ENCODE measurements around the gene SYNE1. TPM values are rescaled to one million over a fixed set of nuclear protein-coding genes. Genes with fewer than 3 reads are reported as not detected.
"Not testable (repeated sequence)": the region's sequence is repeated elsewhere in the genome, so short reads cannot be mapped to it uniquely, and the experiment has no call there.

The SYNE1 gene
- total RNA-seq, 1 donor from 2014 or later: 288 TPM

DNA sequence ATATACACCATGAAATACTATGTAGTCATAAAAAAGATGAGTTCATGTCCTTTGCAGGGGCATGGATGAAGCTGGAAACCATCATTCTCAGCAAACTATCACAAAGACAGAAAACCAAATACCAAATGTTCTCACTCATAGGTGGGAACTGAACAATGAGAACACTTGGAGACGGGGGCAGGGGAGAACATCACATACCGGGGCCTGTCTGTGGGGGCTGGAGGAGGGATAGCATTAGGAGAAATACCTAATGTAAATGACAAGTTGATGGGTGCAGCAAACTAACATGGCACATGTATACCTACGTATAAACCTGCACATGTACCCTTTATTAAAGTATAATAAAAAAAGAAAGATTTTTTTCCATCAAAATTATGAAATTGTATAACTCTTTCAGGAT lies 22.4 kb downstream of the SYNE1 start:
- DNase-seq (ENCODE audit: low spot score): not testable (repeated sequence)

GRCh38 chr6:152609125-152609670 lies 28.0 kb downstream of the SYNE1 start:
- DNase-seq (ENCODE audit: low spot score): no peak

DNA sequence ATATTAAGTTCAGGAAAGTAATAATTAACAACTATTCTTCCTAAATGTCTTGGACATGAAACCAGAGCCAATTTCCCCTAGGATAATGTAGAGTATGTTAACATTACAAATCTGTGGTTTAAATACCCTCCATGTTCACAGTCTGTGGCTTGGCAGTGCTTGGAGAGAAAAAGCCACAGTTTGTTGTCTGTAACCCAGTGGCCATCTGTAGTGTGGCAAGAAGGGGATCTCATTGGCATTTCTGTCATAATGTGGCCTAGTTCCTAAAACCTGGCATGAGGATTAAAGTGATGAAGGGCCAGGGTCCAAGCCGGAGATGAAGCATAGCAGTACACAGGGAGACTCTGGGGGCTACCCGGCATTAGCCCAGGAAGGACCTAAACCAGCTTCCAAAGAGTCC lies 31.2 kb downstream of the SYNE1 start:
- DNase-seq (ENCODE audit: low spot score): no peak

- no peak for DNase-seq (ENCODE audit: low spot score)
These were observed 31.8 kb downstream of the SYNE1 start for GRCh38 chr6:152605342-152605741.

DNA sequence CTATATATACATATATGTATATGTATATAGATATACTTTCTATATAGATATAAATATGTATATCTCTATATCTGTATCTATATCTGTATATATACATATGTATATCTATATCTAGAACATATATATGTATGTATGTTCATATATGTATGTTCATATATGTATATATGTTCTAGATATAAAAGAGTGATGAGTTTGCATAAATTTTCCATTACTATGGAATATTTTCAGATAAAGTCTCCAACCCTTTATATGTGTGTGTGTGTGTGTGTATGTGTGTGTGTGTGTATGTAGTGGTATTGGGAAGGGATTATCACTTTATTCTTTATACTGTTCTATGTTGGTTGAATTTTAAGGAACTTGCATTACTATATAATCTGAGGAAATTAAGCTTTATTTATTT lies 33.3 kb downstream of the SYNE1 start:
- no peak for DNase-seq (ENCODE audit: low spot score)

DNA sequence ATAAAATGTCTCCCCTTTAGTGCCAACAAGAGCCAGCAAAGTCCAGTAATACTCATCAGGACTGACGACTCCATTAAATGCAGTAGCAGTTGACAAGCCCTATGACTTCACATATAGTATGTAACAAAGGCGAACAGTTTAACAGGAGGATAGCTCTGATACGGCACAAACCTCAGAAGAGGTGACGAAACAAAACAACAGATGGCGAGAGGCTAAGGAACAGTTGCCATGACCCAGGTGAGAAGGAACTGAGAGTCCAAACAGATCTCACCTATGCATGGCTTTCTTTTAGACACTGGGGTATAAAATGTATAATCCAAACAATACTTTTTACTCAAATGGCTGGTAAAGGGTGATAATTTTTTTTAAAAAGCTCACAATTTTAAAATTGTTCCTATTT lies 37.1 kb downstream of the SYNE1 start:
- no peak for DNase-seq (ENCODE audit: low spot score)

DNA sequence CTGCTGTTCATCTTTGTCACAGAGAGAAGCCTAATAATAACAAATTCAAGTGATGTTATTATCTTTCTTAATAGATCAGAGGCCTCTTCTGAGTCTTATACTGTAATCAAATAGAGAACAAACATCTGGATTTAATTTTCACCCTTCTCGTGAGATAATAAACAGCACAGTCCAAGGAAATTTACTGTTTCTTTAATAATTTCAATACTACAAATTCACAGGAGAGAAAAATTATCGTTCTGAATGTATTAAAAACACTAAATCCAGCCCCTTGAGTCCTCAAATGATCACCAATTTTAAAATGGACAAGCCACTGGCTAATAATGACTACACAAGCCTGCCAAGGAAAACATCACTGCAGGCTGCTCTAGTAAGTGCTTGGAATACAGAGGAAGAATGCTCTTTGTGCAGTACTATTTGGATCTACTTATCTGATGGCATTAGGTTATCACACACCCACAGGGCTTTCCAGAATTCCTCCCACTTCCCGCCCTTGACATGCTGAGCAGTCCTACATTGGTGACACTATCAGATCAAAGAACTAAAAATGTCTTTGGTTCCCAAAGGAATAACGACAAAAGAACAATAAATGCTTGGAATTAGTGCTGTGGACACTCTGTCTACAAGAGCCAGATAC lies 38.1 kb downstream of the SYNE1 start:
- peak; percentile 18 for DNase-seq (ENCODE audit: low spot score)

GRCh38 chr6:152598421-152598820 lies 38.7 kb downstream of the SYNE1 start:
- DNase-seq (ENCODE audit: low spot score): no peak

DNA sequence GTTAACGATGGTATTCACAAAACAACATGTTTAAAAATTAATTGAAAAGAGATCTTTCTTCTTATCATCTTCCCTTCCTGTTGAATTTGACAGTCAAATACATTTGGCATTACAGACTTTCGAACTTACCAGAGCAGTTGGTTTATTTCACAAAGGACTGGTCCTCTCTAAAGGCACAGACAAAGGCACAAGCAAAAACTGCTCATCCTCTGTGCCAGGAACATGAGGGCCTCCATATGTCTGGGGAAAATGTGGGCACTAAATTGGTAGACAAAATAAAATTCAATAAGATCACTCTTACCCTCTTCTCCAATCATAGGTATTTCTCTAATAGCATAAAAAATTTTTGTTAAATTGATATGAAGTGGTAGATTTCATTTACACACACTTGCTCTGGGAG lies 40.4 kb downstream of the SYNE1 start:
- DNase-seq (ENCODE audit: low spot score): no peak

DNA sequence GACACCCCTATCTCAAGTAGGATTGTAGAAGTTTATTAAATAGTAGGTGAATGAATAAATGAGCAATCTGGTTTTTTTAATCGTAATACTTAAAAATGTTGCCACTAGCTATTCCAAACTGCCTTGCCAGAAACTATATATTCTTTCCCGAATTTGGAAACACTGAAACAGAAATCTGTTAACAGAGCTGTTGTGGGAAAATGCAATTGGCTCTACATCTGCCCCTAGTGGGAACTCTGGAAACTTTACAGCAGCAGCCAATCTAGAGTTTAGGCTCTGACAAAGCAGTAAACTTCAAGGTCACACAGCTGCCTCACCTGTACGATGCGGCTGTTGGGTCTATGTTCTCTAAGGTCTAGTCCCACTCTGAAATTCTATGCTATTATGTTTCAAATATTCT lies 41.7 kb downstream of the SYNE1 start:
- no peak for DNase-seq (ENCODE audit: low spot score)

DNA sequence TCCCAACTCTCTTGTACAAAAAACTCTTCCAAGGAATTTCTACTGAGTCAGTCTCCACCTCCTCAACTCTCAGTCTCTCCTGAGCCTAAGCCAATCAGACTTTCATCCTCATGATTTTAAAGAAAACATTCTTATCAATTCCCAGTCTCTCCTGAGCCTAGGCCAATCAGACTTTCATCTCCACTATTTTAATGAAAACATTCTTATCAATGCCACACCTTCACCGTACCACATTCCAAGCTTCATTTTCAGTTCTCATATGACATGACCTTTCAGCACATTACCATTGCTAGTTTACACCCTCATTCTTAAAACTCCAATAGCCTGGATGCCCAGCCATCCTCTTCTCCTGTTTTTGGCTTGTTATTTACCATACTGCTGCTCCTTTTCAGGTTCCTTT lies 42.5 kb downstream of the SYNE1 start:
- no peak for DNase-seq (ENCODE audit: low spot score)

GRCh38 chr6:152588456-152588855 lies 48.7 kb downstream of the SYNE1 start:
- no peak for DNase-seq (ENCODE audit: low spot score)

DNA sequence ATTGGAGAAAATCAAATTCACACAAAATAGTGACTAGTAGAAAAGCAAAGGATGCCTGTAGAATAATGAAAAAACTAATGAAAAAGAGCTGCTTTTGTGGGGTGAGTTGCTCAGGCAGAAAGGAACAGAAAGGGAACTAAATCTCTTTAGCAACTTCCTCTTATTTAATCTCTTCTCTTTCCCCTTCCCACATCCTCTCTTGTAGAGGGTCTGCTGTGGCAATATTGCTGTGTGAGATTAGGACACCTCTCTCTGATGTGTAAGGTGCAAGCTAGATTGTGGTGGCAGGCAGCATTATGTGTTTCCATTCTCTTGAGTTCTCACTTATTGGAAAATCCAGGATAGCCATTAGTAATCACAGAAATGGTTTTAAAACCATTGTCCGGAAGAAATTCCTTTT lies 49.7 kb downstream of the SYNE1 start:
- no peak for DNase-seq (ENCODE audit: low spot score)

DNA sequence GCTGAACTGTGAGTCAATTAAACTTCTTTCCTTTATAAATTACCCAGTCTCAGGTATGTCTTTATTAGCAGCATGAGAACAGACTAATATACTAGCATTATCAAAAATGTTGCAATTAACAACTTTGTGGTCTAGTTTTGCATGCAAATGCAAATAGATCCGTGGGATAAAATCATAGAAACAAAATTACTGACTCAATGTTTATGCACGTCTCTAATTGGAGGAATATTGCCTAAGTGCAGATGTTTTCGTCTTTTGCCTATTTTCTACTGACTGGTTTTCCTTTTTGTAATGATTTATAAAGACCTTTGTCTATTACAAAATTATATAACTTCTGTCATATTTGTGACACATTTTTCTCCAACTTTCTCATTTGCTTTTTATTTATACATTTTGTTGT lies 51.9 kb downstream of the SYNE1 start:
- DNase-seq (ENCODE audit: low spot score): no peak

DNA sequence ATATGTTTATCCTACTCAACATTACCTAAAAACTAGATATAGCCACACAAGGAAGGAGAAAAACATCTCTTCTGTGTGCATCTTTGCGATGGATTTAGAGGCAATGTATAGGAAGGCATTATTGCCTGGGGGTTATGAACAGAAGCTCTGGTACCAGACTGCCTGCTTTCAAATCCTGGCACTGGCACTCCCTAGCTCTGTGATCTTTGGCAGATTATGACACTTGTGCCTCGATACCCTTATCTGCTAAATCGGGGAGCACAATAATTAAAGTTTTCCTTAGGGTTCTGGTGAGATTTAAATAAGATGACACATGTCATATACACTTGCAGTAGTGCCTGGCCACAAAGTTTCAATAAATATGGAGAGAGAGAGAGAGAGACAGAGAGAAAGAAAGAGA lies 53.3 kb downstream of the SYNE1 start:
- DNase-seq (ENCODE audit: low spot score): no peak

DNA sequence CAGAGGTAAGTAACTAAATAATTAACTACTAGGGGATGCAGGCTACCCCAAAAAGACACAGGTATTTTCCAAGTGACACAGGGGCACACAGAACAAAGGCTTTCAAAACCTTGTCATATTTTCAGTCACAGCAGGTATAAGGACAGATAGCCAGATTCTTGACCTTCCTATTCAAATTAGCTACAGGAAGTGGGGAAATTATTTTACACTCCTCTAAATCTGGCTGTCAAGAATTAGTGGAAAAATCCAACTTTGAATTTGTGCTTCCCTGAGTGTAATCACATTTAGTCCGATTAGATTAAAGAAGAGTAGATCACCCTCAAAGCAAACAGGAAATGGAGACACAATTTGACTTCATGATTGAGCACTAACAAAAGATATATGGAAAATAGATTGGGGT lies 60.6 kb downstream of the SYNE1 start:
- no peak for DNase-seq (ENCODE audit: low spot score)

DNA sequence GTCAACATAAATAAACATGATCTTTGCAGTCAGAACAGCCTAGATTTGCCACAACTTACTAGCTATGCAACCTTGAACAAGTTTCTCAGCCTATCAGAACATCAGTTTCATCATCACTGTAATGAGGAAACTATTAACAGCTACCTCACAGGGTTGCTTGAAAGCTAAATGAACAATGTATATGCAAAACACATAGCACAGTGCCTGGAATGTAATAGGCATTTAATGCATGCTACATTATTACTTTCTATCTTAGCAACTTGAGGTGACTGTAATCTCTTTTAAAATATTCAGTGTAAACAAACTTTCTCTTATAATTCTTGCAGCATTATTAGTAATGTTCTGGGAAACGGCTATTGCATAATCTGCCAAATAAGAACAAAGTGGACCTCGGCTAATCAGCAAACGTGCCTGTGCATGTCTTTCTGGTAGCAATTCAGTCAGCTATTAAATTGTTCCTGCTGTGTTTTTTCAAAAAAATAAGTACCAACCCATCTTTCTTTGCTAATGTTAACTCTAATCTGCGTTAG lies 61.5 kb downstream of the SYNE1 start:
- DNase-seq (ENCODE audit: low spot score): peak; percentile 26

GRCh38 chr6:152575161-152575560 lies 62.0 kb downstream of the SYNE1 start:
- DNase-seq (ENCODE audit: low spot score): no peak

- no peak for DNase-seq (ENCODE audit: low spot score)
These were observed 63.4 kb downstream of the SYNE1 start for GRCh38 chr6:152573762-152574161.

DNA sequence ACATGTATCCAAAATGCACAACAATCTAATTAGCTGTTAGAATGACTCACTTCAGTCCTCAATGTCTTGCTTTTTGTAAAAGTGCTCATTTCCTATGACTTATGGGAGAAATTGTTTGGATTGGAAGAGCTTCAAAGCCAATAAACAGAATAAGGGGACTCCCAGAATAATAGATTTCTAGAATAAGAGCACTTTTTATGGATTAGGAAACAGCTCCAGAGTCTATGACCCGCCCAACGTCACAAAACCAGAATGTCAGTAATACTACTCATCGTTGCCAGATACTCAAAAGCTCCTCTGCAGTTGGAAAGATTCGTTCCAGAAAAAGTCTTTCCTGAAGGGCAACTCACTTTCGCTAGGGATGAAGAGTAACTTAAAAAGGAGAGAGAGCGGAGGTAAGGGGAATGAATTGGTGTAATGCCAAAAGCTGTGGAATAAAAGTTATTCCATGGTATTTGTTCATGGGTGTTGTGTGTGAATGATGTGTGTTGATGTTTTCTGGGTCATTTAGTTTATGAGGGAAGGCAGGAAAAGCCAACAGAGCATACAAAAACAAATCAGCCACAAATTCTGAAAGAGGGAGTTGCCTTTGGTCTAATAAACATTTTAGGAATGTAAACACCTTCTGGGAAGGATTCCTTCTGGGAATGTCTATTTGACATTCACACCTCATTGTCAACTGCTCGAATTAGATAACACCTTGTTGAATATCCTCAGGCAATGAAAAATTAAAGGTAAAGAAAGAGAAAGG lies 64.6 kb downstream of the SYNE1 start:
- peak; percentile 2 for DNase-seq (ENCODE audit: low spot score)

DNA sequence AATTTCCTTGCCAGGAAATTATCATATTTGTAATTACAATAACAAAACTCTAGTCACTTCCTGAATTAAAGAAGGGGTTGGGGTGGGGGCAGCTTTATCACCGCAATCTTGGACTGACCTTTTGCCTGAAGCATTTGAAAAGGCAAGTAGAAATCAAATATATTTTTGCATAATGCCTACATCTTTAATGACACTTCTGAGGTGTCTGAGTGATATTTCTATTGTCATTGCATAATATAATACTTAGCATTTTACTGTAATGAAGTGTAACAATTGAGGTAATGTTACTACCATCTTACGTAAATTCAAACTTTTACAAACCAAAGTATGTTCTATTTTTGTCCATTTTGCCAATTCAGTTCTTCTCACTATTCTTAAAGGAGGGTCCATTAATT lies 65.2 kb downstream of the SYNE1 start:
- DNase-seq (ENCODE audit: low spot score): no peak

DNA sequence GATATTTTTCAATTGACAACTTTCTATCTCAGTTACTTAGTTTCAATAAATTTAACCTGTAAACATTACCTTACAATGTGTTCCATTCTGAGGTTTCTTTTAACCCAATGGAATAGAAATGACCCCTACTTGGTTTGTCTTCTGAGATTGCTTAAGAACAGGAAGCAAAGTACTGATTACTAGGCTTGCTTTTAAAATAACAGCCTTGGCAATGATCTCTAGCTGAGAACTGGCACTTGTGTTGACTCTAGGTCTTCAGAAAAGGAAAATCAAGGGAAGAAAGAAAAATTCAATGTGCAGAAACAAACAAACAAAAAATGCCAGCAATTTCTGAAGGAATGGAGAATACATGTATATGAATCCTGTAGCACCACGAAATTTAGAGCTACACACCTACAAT lies 66.1 kb downstream of the SYNE1 start:
- DNase-seq (ENCODE audit: low spot score): no peak
